B cell (primary cell): ENCODE data around the gene GRM4.

Experiments
- EZH2 ChIP-seq: IDR thresholded peaks from 2 replicates; pipeline ENCODE4 v1.6.1; 2012; ENCODE audit warnings: borderline replicate concordance, low read depth, mild to moderate bottlenecking, moderate library complexity, low read length; ENCODE audit not compliant: insufficient read depth, poor library complexity, severe bottlenecking
- TF ChIP-seq, protein P1 (sequence below): fragments of 200-600 bp; IDR thresholded peaks from one replicate; pipeline ENCODE4 v1.8.0; 2022; ENCODE audit warnings: antibody characterized with exemption, mild to moderate bottlenecking

DNA sequence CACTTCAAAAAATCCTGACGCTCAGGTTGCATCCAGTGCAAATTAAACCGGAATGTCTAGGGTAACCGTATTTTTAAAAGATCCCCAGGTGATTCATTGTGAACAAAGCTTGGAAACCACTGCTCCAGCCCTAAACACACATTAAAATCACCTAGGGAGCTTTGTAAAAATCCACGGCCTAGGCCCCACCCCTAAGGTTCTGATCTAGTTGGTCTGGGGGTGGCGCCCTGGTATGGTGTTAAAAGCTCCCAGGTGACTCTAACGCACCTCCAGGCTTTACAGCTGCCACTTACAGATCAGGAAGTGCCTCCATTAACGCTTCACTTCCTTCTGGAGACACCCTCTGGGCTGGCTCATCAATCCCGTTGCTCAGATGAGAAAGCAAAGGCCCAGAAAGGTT, 92.2 kb downstream of the GRM4 start:
- TF ChIP-seq, protein P1, sequence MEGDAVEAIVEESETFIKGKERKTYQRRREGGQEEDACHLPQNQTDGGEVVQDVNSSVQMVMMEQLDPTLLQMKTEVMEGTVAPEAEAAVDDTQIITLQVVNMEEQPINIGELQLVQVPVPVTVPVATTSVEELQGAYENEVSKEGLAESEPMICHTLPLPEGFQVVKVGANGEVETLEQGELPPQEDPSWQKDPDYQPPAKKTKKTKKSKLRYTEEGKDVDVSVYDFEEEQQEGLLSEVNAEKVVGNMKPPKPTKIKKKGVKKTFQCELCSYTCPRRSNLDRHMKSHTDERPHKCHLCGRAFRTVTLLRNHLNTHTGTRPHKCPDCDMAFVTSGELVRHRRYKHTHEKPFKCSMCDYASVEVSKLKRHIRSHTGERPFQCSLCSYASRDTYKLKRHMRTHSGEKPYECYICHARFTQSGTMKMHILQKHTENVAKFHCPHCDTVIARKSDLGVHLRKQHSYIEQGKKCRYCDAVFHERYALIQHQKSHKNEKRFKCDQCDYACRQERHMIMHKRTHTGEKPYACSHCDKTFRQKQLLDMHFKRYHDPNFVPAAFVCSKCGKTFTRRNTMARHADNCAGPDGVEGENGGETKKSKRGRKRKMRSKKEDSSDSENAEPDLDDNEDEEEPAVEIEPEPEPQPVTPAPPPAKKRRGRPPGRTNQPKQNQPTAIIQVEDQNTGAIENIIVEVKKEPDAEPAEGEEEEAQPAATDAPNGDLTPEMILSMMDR: no peak
- no peak for TF ChIP-seq EZH2
